IMR-90 (cell line): ENCODE measurements around the gene DIABLO. TPM values are rescaled to one million over a fixed set of nuclear protein-coding genes. Genes with fewer than 3 reads are reported as not detected.

ENCODE experiments used
- ATAC-seq: fragments of 200-7000 bp; cut with Tn5 transposase; 2 replicates; pipeline ENCODE4 v1.9.1; 2020; ENCODE audit warnings: low read depth, mild to moderate bottlenecking, moderate library complexity
- BruUV-seq: library from RNA; stranded (reverse); fragments of 400-500 nt; replicated peaks from 2 replicates; lab custom pipeline; 2021; lab: Mats Ljungman, UMichigan
- CTCF ChIA-PET: fragments of 300-600 bp; formaldehyde crosslinking; extraction: SDS; loops from one replicate; lab custom pipeline; 2021; ENCODE audit warnings: antibody characterized with exemption; lab: Yijun Ruan, JAX
- POLR2A ChIA-PET: fragments of 300-600 bp; sonication (Branson Sonifier 250); formaldehyde crosslinking; loops from one replicate; lab custom pipeline; 2022; ENCODE audit warnings: antibody characterized with exemption; ENCODE audit not compliant: unreplicated experiment; lab: Charles Lee
- DNase-seq: peaks from one replicate; pipeline ENCODE4 v3.0.0; 2013
- H2AFZ ChIP-seq: replicated peaks from 2 replicates; pipeline ENCODE3; 2013; ENCODE audit warnings: low read length, mild to moderate bottlenecking; ENCODE audit not compliant: poor library complexity
- H2AK5ac ChIP-seq: 2 replicates; pipeline ENCODE4 v1.6.1; 2013; ENCODE audit warnings: low read depth, low read length, inconsistent platforms
- H2AK9ac ChIP-seq: replicated peaks from 2 replicates; pipeline ENCODE3; 2013; ENCODE audit warnings: mild to moderate bottlenecking, low read depth, low read length, moderate library complexity; ENCODE audit not compliant: poor library complexity
- H2BK120ac ChIP-seq: 2 replicates; pipeline ENCODE4 v1.6.1; 2013; ENCODE audit warnings: low read depth, low read length, inconsistent platforms
- H2BK15ac ChIP-seq: 3 replicates; pipeline ENCODE4 v1.6.1; 2013; ENCODE audit warnings: low read depth, low read length, inconsistent platforms
- H2BK20ac ChIP-seq: 2 replicates; pipeline ENCODE4 v1.6.1; 2013; ENCODE audit warnings: low read depth, mild to moderate bottlenecking, inconsistent platforms, low read length, moderate library complexity
- H2BK5ac ChIP-seq: 2 replicates; pipeline ENCODE4 v1.6.1; 2013; ENCODE audit warnings: mild to moderate bottlenecking, low read depth, low read length, inconsistent platforms; ENCODE audit not compliant: poor library complexity, severe bottlenecking
- H3K14ac ChIP-seq: replicated peaks from 2 replicates; pipeline ENCODE4 v1.6.1; 2013; ENCODE audit warnings: low read depth, low read length, inconsistent platforms
- H3K18ac ChIP-seq: 2 replicates; pipeline ENCODE4 v1.6.1; 2013; ENCODE audit warnings: low read depth, low read length, control low read depth
- H3K23ac ChIP-seq: 2 replicates; pipeline ENCODE4 v1.6.1; 2013; ENCODE audit warnings: low read depth, low read length, inconsistent platforms
- H3K27ac ChIP-seq: 2 replicates; pipeline ENCODE4 v1.5.1; 2013; ENCODE audit warnings: mild to moderate bottlenecking, control low read depth, low read length; ENCODE audit not compliant: insufficient read depth
- H3K27me3 ChIP-seq: 2 replicates; pipeline ENCODE4 v1.6.1; 2013; ENCODE audit warnings: low read length; ENCODE audit not compliant: control insufficient read depth, insufficient read depth
- H3K36me3 ChIP-seq: 2 replicates; pipeline ENCODE4 v1.6.1; 2013; ENCODE audit warnings: low read length, mixed read lengths; ENCODE audit not compliant: control insufficient read depth, insufficient read depth
- H3K4ac ChIP-seq: 2 replicates; pipeline ENCODE4 v1.6.1; 2013; ENCODE audit warnings: low read depth, low read length, inconsistent platforms
- H3K4me1 ChIP-seq: 2 replicates; pipeline ENCODE4 v1.6.1; 2013; ENCODE audit warnings: low read length, mixed read lengths; ENCODE audit not compliant: control insufficient read depth, insufficient read depth
- H3K4me2 ChIP-seq: 2 replicates; pipeline ENCODE4 v1.6.1; 2013; ENCODE audit warnings: low read depth, mild to moderate bottlenecking, control low read depth, low read length, moderate library complexity
- H3K4me3 ChIP-seq: 2 replicates; pipeline ENCODE4 v1.5.1; 2013; ENCODE audit warnings: low read depth, mild to moderate bottlenecking, control low read depth, low read length, moderate library complexity; ENCODE audit not compliant: insufficient read depth
- H3K56ac ChIP-seq: 2 replicates; pipeline ENCODE4 v1.6.1; 2013; ENCODE audit warnings: low read length, inconsistent platforms; ENCODE audit not compliant: insufficient read depth; ENCODE audit errors: extremely low read depth
- H3K79me1 ChIP-seq, 2 experiments: 2 replicates each; pipeline ENCODE4 v1.6.1; 2013; ENCODE audit warnings: low read length in 2 of 2, inconsistent platforms in 1 of 2, low read depth in 1 of 2
- H3K9ac ChIP-seq: 2 replicates; pipeline ENCODE4 v1.6.1; 2013; ENCODE audit warnings: low read depth, low read length, control low read depth
- H3K9me1 ChIP-seq: 2 replicates; pipeline ENCODE4 v1.6.1; 2013; ENCODE audit warnings: low read length, inconsistent platforms; ENCODE audit not compliant: insufficient read depth
- H3K9me3 ChIP-seq: 2 replicates; pipeline ENCODE4 v1.6.1; 2013; ENCODE audit warnings: low read length; ENCODE audit not compliant: control insufficient read depth, insufficient read depth
- H4K20me1 ChIP-seq: 2 replicates; pipeline ENCODE4 v1.6.1; 2013; ENCODE audit warnings: low read length, inconsistent platforms; ENCODE audit not compliant: insufficient read depth
- H4K5ac ChIP-seq: 2 replicates; pipeline ENCODE4 v1.6.1; 2013; ENCODE audit warnings: mild to moderate bottlenecking, low read depth, low read length, control low read depth
- H4K8ac ChIP-seq, 2 experiments: 2 replicates each; pipeline ENCODE4 v1.6.1; 2013; ENCODE audit warnings: low read depth in 2 of 2, low read length in 2 of 2, control low read depth in 1 of 2, inconsistent platforms in 1 of 2
- H4K91ac ChIP-seq: 2 replicates; pipeline ENCODE4 v1.6.1; 2013; ENCODE audit warnings: low read depth, low read length, inconsistent platforms; ENCODE audit not compliant: insufficient read depth
- BHLHE40 ChIP-seq: fragments of 150-350 bp; IDR thresholded peaks from 2 replicates; pipeline ENCODE4 v1.6.1; 2016; ENCODE audit warnings: mild to moderate bottlenecking, low read depth, low read length
- CEBPB ChIP-seq: IDR thresholded peaks from 2 replicates; pipeline ENCODE4 v1.6.1; 2012; ENCODE audit warnings: low read depth, low read length, improper control_type of control experiment
- CHD1 ChIP-seq: IDR thresholded peaks from 2 replicates; pipeline ENCODE4 v1.6.1; 2012; ENCODE audit warnings: low read depth, low read length, improper control_type of control experiment
- FOS ChIP-seq: fragments of 150-350 bp; IDR thresholded peaks from 2 replicates; pipeline ENCODE4 v1.6.1; 2016; ENCODE audit warnings: low read depth, low read length
- MXI1 ChIP-seq: IDR thresholded peaks from 2 replicates; pipeline ENCODE4 v1.6.1; 2012; ENCODE audit warnings: low read depth, mild to moderate bottlenecking, low read length, moderate library complexity, borderline replicate concordance
- NFE2L2 ChIP-seq: fragments of 150-350 bp; IDR thresholded peaks from 2 replicates; pipeline ENCODE4 v1.6.1; 2016; ENCODE audit warnings: low read depth, mild to moderate bottlenecking, low read length
- POLR2A ChIP-seq: IDR thresholded peaks from 2 replicates; pipeline ENCODE4 v1.6.1; 2012; ENCODE audit warnings: mild to moderate bottlenecking, low read depth, low read length
- RAD21 ChIP-seq: IDR thresholded peaks from 2 replicates; pipeline ENCODE4 v1.6.1; 2012; ENCODE audit warnings: low read length, improper control_type of control experiment
- RCOR1 ChIP-seq: IDR thresholded peaks from 2 replicates; pipeline ENCODE4 v1.6.1; 2012; ENCODE audit warnings: mild to moderate bottlenecking, low read length, improper control_type of control experiment; ENCODE audit not compliant: insufficient replicate concordance
- RFX5 ChIP-seq: IDR thresholded peaks from 2 replicates; pipeline ENCODE4 v1.8.0; 2012; ENCODE audit warnings: low read depth, mild to moderate bottlenecking, low read length, moderate library complexity
- SMC3 ChIP-seq: fragments of 150-350 bp; IDR thresholded peaks from 2 replicates; pipeline ENCODE4 v1.6.1; 2016; ENCODE audit warnings: low read depth, mild to moderate bottlenecking, antibody characterized with exemption, low read length, moderate library complexity
- WGBS, 2 experiments: methylation state at CpG; one replicate each; pipeline versions ENCODE4 v1.1.5 to v1.1.7; 2013; ENCODE audit warnings: missing lambda C conversion rate in 2 of 2; ENCODE audit not compliant: insufficient read length in 1 of 2; ENCODE audit errors: extremely low coverage in 2 of 2; 5-methylcytosine and 5-hydroxymethylcytosine counted together
- dilution Hi-C: fragments of 300-500 bp; cut with HindIII; formaldehyde crosslinking; loops from one replicate; pipeline ENCODE4 v1.14.3; 2018; ENCODE audit warnings: low sequenced_read_pairs; ENCODE audit not compliant: unreplicated experiment
- in situ Hi-C: fragments of 300-500 bp; cut with MboI; formaldehyde crosslinking; loops from 3 replicates; pipeline ENCODE4 v1.14.3; 2019; ENCODE audit warnings: low sequenced_read_pairs, inconsistent platforms, mixed read lengths
- intact Hi-C: fragments of 100-400 bp; cut with micrococcal nuclease; formaldehyde crosslinking; loops from 2 replicates; pipeline ENCODE4 v1.10.0; 2022
- polyA plus RNA-seq, 3 experiments: library from polyadenylated mRNA; depleted of rRNA; stranded (reverse); fragments of >200 nt; gene quantifications; 2 replicates each; pipeline ENCODE4 v1.2.3, GENCODE V29; 2012; ENCODE audit warnings: low replicate concordance in 1 of 3
- total RNA-seq: library from RNA; depleted of rRNA; stranded (reverse); fragments of >200 nt; gene quantifications from 2 replicates; pipeline ENCODE4 v1.2.3, GENCODE V29; 2012
- TF ChIP-seq, protein P1 (sequence below): conservative IDR thresholded peaks from 2 replicates; pipeline ENCODE4 v1.5.1; 2012; ENCODE audit warnings: mild to moderate bottlenecking, low read depth, low read length, improper control_type of control experiment
- TF ChIP-seq, protein P2 (sequence below): fragments of 150-350 bp; IDR thresholded peaks from 2 replicates; pipeline ENCODE4 v1.6.1; 2017; ENCODE audit warnings: mild to moderate bottlenecking, antibody characterized with exemption, low read length, low read depth

The DIABLO gene
- total and polyA plus RNA-seq, 2 of the 4 experiments (the other 2 are of a cell fraction): 69.7 to 102 TPM

DNA sequence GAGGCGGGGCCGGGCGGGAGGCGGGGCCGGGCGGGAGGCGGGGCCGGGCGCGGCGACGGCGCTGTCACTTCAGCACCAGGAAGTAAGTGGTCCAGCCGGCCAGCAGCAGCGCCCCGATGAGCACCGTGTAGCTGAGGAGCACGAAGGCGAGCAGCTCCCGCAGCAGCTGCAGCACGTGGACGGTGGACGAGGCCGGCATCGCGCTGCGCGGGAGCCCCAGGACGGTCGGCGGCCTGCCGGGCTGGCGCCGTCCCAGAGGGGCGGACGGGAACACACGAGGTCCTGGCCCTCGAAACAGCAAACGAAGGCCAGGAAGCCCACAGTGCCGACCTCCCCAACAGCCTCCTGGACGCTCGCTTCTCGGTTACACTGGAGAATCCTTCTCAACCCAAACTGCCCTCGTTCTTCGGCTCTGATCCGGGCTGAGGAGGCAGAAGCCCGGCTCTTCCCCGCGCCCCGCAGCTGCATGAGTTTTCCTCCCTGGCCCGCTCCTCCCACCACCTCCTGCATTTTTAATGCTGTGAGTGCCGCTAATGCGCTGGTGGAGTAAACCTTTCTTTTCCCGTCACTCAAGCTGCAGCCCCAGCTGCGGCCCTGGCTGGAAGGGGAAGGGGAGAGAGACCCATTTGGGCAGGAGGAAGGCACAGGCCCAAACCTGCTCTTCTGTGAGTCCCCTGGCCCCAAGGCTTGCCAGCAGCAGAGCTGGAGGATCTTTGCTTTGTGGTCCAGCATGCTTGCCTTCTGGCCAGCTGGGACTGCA lies 694 bp upstream of the DIABLO start:
- Histone ChIP-seq H3K4me2 (peak overlapping the region; percentile 68), H3K14ac (no peak overlapping the region), H3K4me3 (peak overlapping the region; percentile 15), H2AK9ac (no peak overlapping the region), H4K8ac (no peak overlapping the region), H3K4me1 (peaks cover 10% of the 10 kb centered on the region), H3K9me3 (no peaks in the 10 kb centered on the region), H2AFZ (peak overlapping the region; percentile 88), H2BK20ac (no peak overlapping the region), H3K23ac (no peak overlapping the region), H3K9ac (no peak overlapping the region), H2BK15ac (no peak overlapping the region), H2BK120ac (no peak overlapping the region), H3K27ac (no peak overlapping the region), H4K5ac (no peak overlapping the region), H2AK5ac (no peak overlapping the region), H3K18ac (no peak overlapping the region), H3K9me1 (peaks cover 11% of the 10 kb centered on the region; the same call in 1 of the 2 replicates), H3K79me1 (peaks cover 17 to 25% of the 10 kb centered on the region in 2 experiments), H2BK5ac (no peak overlapping the region), H4K91ac (no peak overlapping the region), H4K20me1 (peaks cover 11% of the 10 kb centered on the region), H3K56ac (no peak overlapping the region), H3K36me3 (peaks cover 17% of the 10 kb centered on the region), H3K4ac (no peak overlapping the region), H3K27me3 (no peaks in the 10 kb centered on the region)
- BruUV-seq: no TSS peak
- intact Hi-C loops (no loop called here), in situ Hi-C loops (no loop called here), dilution Hi-C loops (no loop called here)
- DNase-seq (no peak), ATAC-seq (no peak)
- WGBS, 2 experiments: 8% methylated on average over 28 of the region's 55 CpGs; no CpG with 5 or more reads in 1 of the 2 experiments
- ChIA-PET CTCF (no interaction called here), POLR2A (no interaction called here)
- no peak for TF ChIP-seq SMC3
- no peak for TF ChIP-seq NFE2L2
- peak; percentile 51 for TF ChIP-seq BHLHE40
- TF ChIP-seq FOS: no peak
- TF ChIP-seq, protein P1, sequence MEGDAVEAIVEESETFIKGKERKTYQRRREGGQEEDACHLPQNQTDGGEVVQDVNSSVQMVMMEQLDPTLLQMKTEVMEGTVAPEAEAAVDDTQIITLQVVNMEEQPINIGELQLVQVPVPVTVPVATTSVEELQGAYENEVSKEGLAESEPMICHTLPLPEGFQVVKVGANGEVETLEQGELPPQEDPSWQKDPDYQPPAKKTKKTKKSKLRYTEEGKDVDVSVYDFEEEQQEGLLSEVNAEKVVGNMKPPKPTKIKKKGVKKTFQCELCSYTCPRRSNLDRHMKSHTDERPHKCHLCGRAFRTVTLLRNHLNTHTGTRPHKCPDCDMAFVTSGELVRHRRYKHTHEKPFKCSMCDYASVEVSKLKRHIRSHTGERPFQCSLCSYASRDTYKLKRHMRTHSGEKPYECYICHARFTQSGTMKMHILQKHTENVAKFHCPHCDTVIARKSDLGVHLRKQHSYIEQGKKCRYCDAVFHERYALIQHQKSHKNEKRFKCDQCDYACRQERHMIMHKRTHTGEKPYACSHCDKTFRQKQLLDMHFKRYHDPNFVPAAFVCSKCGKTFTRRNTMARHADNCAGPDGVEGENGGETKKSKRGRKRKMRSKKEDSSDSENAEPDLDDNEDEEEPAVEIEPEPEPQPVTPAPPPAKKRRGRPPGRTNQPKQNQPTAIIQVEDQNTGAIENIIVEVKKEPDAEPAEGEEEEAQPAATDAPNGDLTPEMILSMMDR: no peak
- no peak for TF ChIP-seq POLR2A
- TF ChIP-seq MXI1: peak; percentile 99
- TF ChIP-seq CEBPB: no peak
- no peak for TF ChIP-seq RAD21
- TF ChIP-seq RCOR1: no peak
- TF ChIP-seq, protein P2, sequence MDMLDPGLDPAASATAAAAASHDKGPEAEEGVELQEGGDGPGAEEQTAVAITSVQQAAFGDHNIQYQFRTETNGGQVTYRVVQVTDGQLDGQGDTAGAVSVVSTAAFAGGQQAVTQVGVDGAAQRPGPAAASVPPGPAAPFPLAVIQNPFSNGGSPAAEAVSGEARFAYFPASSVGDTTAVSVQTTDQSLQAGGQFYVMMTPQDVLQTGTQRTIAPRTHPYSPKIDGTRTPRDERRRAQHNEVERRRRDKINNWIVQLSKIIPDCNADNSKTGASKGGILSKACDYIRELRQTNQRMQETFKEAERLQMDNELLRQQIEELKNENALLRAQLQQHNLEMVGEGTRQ: peak; percentile 75
- no peak for TF ChIP-seq RFX5
- no peak for TF ChIP-seq CHD1
